Heart left ventricle (tissue), 16 donors: ENCODE data around the gene EEF1E1. TPM values are rescaled to one million over a fixed set of nuclear protein-coding genes. Genes with fewer than 3 reads are reported as not detected.

Experiments used
- ATAC-seq, 4 donors: fragments of 200-7000 bp; cut with Tn5 transposase; one replicate each; pipeline ENCODE4 v1.9.1; 2020 to 2022; ENCODE audit warnings: moderate library complexity in 4 of 4, mild to moderate bottlenecking in 3 of 4, moderate number of reproducible peaks in 1 of 4
- DNase-seq, 5 donors: peaks; one replicate each; pipeline ENCODE4 v3.0.0-alpha.2; 2020
- H3K27ac ChIP-seq, 12 donors: fragments of 200-600 bp; sonication (generic) in 4 of 12; one replicate each; pipeline versions ENCODE4 v1.5.0 to v1.8.0; 2016 to 2022; ENCODE audit warnings: mild to moderate bottlenecking in 2 of 12
- H3K27me3 ChIP-seq, 9 donors: fragments of 200-600 bp; sonication (generic) in 2 of 9; one replicate each; pipeline versions ENCODE4 v1.5.1 to v1.8.0; 2016 to 2022; ENCODE audit warnings: mild to moderate bottlenecking in 3 of 9
- H3K36me3 ChIP-seq, 9 donors: fragments of 200-600 bp; sonication (generic) in 2 of 9; one replicate each; pipeline versions ENCODE4 v1.5.0 to v1.8.0; 2018 to 2022; ENCODE audit warnings: mild to moderate bottlenecking in 2 of 9
- H3K4me1 ChIP-seq, 12 donors: fragments of 200-600 bp; sonication (generic) in 4 of 12; one replicate each; pipeline versions ENCODE4 v1.5.0 to v1.8.0; 2016 to 2022; ENCODE audit warnings: mild to moderate bottlenecking in 3 of 12
- H3K4me3 ChIP-seq, 12 donors: fragments of 200-600 bp; sonication (generic) in 4 of 12; one replicate each; pipeline versions ENCODE4 v1.5.0 to v1.8.0; 2017 to 2022; ENCODE audit warnings: mild to moderate bottlenecking in 9 of 12, moderate library complexity in 4 of 12
- H3K9me3 ChIP-seq, 12 donors: fragments of 200-600 bp; sonication (generic) in 4 of 12; one replicate each; pipeline versions ENCODE4 v1.5.0 to v1.8.0; 2016 to 2022; ENCODE audit warnings: mild to moderate bottlenecking in 1 of 12
- POLR2A ChIP-seq, 2 donors: fragments of 450-650 bp; IDR thresholded peaks; one replicate each; pipeline ENCODE4 v1.6.1; 2017; ENCODE audit warnings: antibody characterized with exemption in 2 of 2, mild to moderate bottlenecking in 2 of 2, moderate library complexity in 2 of 2
- WGBS, 4 donors: extraction: QIAGEN DNeasy Blood & Tissue Kit in 2 of 4; methylation state at CpG; one replicate each; pipeline versions ENCODE4 v1.1.5 to v1.1.7; 2013 to 2018; 5-methylcytosine and 5-hydroxymethylcytosine counted together
- intact Hi-C, 10 donors: fragments of 100-400 bp; cut with DNase I; formaldehyde crosslinking; loops; one replicate each; pipeline versions ENCODE4 v1.11.1 to v1.14.2; 2022
- polyA plus RNA-seq, 2 donors: library from polyadenylated mRNA; stranded (reverse); fragments of 200-250 nt; gene quantifications; one replicate each; pipeline ENCODE4 v1.2.3, GENCODE V29; 2013
- total RNA-seq, 9 donors: library from RNA; depleted of rRNA in 2 of 9; stranded (reverse); fragments of >200 nt in 2 of 9; fragmentation: NEBNext Ultra II Directional in 3 of 9; extraction: Animal tissue kit (Norgen Biotek cat#: 25700) in 3 of 9; gene quantifications; one replicate each; pipeline versions ENCODE4 v1.1.0 to v1.2.4, GENCODE V29; 2016 to 2023
- TF ChIP-seq, protein P1 (sequence below), 12 donors: fragments of 200-600 bp; sonication (generic) in 4 of 12; IDR thresholded peaks; one replicate each; pipeline versions ENCODE4 v1.5.0 to v1.8.0; 2018 to 2022; ENCODE audit warnings: antibody characterized with exemption in 12 of 12, mild to moderate bottlenecking in 5 of 12
- donor health status: ischemic (EF 13 %, LVEDD 7.1; RV severe dilation, severe dysfunction).
- donor health status: healthy with polysubstance abuse.
- donor health status: DM: no; HTN: yes; CAD: no.
- donor health status: DM: no; HTN: no; CAD: no.
- donor health status: ischemic (EF 25% LVEDD 6.9; RV normal size, moderate dysfunction).
- donor health status: ischemic (EF 25% LVEDD 5.7; RV mildly dilated, moderate dysfunction).
- donor health status: healthy.
- donor health status: DM: yes; HTN: yes; CAD: no.
- donor health status: ischemic (EF 35%, LVEDD 5.7; RV mildly dilated, moderate dysfunction).
- donor health status: nonischemic (EF 11% LVEDD 7.7; RV severe dilation, severe dysfunction).
- donor health status: DM: yes; HTN: yes; CAD: no.
- donor health status: PGD.
- donor health status: ischemic (EF 29% LVEDD 5.4; RV normal size, mild dysfunction).
- donor health status: nonischemic (EF 23%, LVEDD 6.1; RV moderate dilation, normal function).

The EEF1E1 gene
- total and polyA plus RNA-seq, 11 donors, result 10.3 to 50.1 (median 15.9) TPM

DNA sequence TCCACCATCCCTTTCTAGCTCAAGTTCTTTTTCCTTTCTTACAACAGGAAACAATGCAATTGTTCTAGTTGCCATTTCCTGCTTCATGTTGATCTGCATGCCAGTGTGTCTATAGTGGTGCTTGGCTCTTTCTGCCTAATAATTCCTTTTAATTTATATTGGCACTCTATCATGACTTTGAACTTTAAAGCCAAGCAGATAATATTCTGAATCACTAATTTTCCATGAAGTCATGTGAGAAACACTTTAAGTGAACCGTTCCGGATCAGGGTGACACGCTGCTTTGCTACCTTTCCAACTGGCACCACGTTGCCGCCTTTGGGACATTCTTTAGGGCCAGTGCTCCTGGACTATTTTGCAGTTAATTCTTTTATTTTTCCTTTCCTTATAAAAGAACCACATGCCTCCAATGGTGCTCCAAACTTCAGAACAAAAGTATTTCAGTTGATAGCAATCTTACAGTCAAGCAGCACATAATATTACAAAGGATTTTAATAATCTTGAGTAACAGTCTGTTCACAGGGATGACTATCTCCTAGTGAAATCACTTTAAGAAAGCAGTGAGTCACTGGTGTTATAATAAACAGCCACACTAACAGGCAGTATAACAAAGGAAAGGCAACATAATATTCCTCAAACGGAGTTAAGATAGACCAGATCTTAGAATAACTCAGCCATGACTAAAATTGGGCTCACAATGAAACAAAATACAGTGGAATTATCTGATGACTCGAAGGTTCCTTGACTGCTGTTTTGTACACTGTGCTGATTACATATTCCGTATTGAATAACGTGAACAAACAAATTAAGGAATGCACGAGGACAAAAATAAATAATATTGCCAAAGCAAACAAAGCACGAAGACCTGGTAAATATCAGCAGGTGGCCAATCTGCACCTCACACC lies 19.1 kb downstream of the EEF1E1 start:
- peak; percentile 40 to 68 (median 64) for ATAC-seq

GRCh38 chr6:8082572-8082953 lies 19.8 kb downstream of the EEF1E1 start:
- no peaks in the 10 kb centered on the region for H3K27me3 ChIP-seq
- TF ChIP-seq POLR2A (IDR thresholded peaks at IDR 0.05), result no peak
- TF ChIP-seq, protein P1, sequence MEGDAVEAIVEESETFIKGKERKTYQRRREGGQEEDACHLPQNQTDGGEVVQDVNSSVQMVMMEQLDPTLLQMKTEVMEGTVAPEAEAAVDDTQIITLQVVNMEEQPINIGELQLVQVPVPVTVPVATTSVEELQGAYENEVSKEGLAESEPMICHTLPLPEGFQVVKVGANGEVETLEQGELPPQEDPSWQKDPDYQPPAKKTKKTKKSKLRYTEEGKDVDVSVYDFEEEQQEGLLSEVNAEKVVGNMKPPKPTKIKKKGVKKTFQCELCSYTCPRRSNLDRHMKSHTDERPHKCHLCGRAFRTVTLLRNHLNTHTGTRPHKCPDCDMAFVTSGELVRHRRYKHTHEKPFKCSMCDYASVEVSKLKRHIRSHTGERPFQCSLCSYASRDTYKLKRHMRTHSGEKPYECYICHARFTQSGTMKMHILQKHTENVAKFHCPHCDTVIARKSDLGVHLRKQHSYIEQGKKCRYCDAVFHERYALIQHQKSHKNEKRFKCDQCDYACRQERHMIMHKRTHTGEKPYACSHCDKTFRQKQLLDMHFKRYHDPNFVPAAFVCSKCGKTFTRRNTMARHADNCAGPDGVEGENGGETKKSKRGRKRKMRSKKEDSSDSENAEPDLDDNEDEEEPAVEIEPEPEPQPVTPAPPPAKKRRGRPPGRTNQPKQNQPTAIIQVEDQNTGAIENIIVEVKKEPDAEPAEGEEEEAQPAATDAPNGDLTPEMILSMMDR (IDR thresholded peaks at IDR 0.05), result no peak
- intact Hi-C loops, result no loop called here
- no peaks in the 10 kb centered on the region for H3K9me3 ChIP-seq
- H3K4me1 ChIP-seq, result peaks cover 0 to 48% (median 8%) of the 10 kb centered on the region in 12 donors
- peaks cover 0 to 20% (median 8%) of the 10 kb centered on the region in 9 donors for H3K36me3 ChIP-seq
- H3K27ac ChIP-seq, result peak overlapping the region in 6 of 12 donors; percentile 4 to 51 (median 34)
- DNase-seq (no peak), ATAC-seq (no peak)
- no peak overlapping the region for H3K4me3 ChIP-seq
- 88 to 93% (median 90%) methylated on average over 1 of the region's 1 CpG for WGBS, 4 donors

More for the DNA sequence above, 19.1 kb downstream of the EEF1E1 start:
- no peak overlapping the region for H3K4me3 ChIP-seq
- H3K36me3 ChIP-seq, result peaks cover 0 to 25% (median 14%) of the 10 kb centered on the region in 9 donors
- TF ChIP-seq POLR2A (IDR thresholded peaks at IDR 0.05), result no peak
- TF ChIP-seq, protein P1 (IDR thresholded peaks at IDR 0.05), result no peak
- H3K27me3 ChIP-seq, result no peaks in the 10 kb centered on the region
- DNase-seq, result peak in 1 of 5 donors; percentile 20
- H3K4me1 ChIP-seq, result peaks cover 0 to 48% (median 8%) of the 10 kb centered on the region in 12 donors
- H3K27ac ChIP-seq, result peak overlapping the region in 6 of 12 donors; percentile 4 to 51 (median 34)
- 57 to 69% (median 63%) methylated on average over 11 of the region's 11 CpGs for WGBS, 4 donors
- intact Hi-C loops, result no loop called here
- H3K9me3 ChIP-seq, result no peaks in the 10 kb centered on the region

- Histone ChIP-seq H3K4me3 (no peak overlapping the region), H3K4me1 (peaks cover 0 to 48% (median 8%) of the 10 kb centered on the region in 12 donors), H3K27ac (peak overlapping the region in 1 of 12 donors; percentile 66), H3K27me3 (no peaks in the 10 kb centered on the region), H3K9me3 (no peaks in the 10 kb centered on the region), H3K36me3 (peaks cover 0 to 6% (median 0%) of the 10 kb centered on the region in 9 donors)
- ATAC-seq (peak in 2 of 4 donors; percentile 33 to 64), DNase-seq (no peak)
- 66 to 88% (median 77%) methylated on average over 4 of the region's 4 CpGs for WGBS, 4 donors
- intact Hi-C loops, result no loop called here
- TF ChIP-seq, protein P1 (IDR thresholded peaks at IDR 0.05), result no peak
- TF ChIP-seq POLR2A (IDR thresholded peaks at IDR 0.05), result no peak
These were observed 21.8 kb downstream of the EEF1E1 start for GRCh38 chr6:8080362-8081151.

- Histone ChIP-seq H3K4me1 (peaks cover 0 to 38% (median 10%) of the 10 kb centered on the region in 12 donors), H3K27ac (no peak overlapping the region), H3K36me3 (no peaks in the 10 kb centered on the region), H3K4me3 (no peak overlapping the region), H3K9me3 (no peaks in the 10 kb centered on the region), H3K27me3 (no peaks in the 10 kb centered on the region)
- TF ChIP-seq, protein P1 (IDR thresholded peaks at IDR 0.05), result no peak
- no peak for TF ChIP-seq POLR2A (IDR thresholded peaks at IDR 0.05)
- intact Hi-C loops, result no loop called here
- no peak for ATAC-seq
- no peak for DNase-seq
- 95 to 97% (median 96%) methylated on average over 2 of the region's 2 CpGs for WGBS, 4 donors
These were observed 23.2 kb downstream of the EEF1E1 start for GRCh38 chr6:8079126-8079525.
